Ammon's horn (tissue), 1 donor: ENCODE measurements around the gene KRT36.

ENCODE experiments used
- DNase-seq: peaks from one replicate; pipeline ENCODE4 v3.0.0-alpha.2; 2016; ENCODE audit warnings: low spot score

Gene KRT36

GRCh38 chr17:41521574-41522261 is 32.0 kb upstream of the KRT36 start:
- DNase-seq: no peak

DNA sequence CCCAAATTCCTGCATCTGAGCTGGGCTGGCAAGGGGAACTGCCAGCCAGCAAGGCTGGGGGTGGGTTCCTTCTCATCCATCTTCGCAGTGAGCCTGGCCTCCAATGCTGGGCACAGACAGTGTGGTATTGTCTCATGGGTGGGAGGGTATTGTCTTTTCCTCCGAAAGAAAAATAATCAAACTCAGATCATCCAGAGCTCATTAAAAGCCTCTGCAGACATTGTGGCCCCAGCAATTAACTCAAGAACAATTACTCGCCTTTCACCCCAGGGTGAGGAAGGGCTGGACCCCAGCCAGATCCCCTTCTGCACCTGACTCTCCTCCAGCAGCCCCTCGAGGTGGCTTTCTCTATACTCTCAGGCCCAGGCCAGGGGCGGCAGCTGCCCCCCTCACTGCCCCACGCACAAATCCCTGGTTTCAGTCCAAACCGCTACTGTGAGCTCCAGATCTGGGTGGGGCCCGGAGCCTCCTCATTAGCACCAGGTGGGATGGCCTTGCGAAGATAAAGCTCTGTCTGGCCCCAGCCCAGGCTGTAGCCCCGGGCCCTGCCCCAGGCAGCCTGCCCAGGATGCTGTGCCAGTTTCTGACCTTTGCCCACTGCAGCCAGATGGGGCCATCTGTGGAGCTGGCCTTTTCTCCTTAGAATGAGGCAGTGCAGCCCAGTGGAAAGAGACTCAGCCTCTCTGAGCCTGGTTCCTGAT is 31.3 kb upstream of the KRT36 start:
- DNase-seq: no peak

DNA sequence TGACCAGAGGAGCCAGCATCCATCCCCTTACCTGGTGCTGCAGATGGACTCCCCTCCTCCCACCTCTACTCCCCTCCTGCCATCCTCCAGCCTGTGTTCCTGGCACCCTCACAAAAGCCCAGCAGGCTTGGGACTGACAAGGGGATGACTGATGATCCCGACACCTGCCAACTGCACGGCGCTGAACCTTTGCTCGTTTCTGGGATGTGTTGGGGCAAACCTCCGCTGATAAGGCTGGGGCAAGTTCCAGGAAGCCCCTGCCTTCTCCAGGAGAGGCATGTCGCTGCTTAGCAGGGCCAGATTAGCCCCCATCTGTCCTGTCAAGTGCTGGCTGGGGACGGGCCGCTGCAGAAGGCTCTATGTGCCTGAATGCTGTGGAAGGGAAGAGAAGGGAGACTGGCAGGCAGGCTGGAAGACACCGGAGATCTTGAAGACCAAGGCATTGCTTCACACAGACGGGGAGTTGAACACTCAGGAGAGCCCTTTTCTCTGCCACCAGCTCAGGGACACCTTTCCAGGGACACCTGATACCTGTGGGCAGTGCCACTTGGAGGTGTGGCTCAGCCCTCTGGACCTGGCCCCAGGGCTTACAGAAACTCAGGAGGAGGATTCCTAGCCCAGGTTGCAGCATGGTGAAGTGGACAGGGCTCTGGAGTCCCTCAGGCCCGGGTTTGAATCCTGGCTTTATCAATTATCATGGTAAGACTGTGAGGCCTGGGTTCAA is 30.0 kb upstream of the KRT36 start:
- no peak for DNase-seq

DNA sequence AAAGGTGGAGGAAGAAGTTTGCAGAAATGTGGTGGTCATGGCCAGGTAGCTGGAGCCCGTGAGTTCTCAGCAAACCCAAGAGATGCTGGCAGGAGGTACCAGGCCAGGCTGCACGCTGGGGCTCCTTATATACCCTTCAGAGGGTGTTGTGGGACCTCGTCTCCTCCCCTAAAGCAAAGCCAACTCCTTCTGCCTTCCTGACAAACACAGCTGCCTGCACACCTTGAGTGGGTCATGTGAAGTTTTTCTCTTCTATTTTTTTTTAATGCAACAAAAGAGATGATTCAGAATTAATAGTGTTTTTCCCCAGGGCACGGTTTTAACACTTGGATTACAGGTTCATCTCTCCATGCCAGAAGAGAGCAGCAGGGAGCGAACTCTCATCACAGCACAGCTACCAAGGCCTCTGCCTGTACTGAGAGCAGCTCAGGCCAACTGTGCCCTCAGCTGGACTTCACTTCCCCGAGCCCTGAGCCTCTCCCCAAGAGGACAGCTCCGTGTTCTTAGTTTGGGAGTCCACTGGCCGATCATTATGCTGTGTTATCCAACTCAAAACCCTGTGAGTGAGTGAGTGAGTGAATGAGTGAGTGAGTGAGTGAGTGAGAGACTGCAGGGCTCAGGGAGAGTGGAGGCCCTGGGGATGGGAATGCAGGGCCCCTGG is 29.2 kb upstream of the KRT36 start, which contains the start of gene KRT15:
TSS of gene KRT15 (minus strand) at position 102 of the 661 bp plus-strand sequence. CDS start at position 39, 63 bp downstream.
- DNase-seq: no peak

DNA sequence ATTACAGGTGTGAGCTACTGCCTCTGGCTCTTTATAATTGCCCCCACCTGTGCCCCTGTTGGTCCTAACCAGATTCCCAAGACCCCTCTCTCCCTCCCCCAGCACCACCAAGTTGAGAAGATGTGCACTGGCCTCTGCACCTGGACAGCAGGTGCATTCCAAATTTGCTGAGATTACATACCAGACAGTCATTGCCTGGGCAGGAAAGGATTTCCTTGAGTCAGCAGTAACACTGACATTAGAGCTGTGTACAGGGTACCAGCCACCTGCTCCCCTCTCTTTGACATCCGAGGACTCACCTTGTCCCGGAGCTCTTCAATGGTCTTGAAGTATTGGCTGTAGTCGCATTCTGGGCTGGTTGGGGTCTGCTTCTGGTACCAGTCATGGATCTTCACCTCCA is 28.3 kb upstream of the KRT36 start:
- DNase-seq: no peak

DNA sequence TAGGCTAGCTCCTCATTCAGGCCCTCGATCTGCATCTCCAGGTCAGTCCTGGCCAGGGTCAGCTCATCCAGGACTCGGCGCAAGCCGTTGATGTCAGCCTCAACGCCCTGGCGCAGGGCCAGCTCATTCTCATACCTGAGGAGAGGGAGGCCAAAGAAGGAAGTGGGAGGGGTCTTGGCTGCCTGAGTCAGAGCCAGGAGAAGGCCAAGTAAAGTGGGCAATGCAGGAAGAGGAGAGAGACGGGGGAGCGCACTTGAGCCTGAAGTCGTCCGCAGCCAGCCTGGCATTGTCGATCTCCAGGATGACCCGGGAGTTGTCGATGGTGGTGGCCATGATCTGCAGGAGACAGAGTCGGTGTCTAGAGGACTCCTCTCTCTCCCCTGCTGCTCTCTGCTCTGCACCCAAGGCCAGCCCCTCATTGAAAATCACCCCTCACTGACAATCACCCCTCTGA is 27.1 kb upstream of the KRT36 start:
- DNase-seq: no peak

DNA sequence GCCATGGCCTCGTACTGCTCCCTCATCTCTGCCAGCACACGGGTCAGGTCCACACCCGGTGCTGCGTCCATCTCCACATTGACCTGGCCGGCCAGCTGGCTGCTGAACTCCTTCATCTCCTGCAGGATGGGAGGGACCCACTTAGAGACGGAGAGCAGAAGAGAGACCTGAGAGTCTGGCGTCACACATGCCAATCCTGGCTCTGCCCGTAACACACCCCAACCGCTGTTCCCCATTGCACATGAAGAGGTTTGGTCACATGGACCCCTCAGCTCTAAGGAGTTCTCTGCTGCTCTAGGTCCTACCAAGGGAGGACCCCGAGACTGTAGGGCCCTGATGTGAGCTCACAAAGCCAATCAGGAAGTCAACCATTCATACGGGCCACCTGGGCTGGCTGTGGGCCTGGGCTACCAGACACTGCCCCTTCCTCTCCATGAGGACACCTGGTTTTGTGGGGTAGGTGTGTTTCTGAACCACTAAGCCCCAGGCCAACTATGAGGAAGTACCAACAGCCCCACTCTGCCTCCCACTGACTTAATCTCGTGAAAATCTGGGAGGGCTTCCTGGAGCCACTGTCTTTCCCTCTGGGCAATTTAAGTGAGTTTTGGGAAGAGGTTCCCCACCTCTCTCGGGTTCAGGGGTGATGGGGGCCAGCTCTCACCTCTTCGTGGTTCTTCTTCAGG is 26.6 kb upstream of the KRT36 start:
- no peak for DNase-seq

- no peak for DNase-seq
Measured at GRCh38 chr17:41513168-41513547, 23.4 kb upstream of the KRT36 start.

GRCh38 chr17:41512546-41513167 is 22.9 kb upstream of the KRT36 start:
- no peak for DNase-seq

- DNase-seq: no peak
Measured at GRCh38 chr17:41511716-41512115, 22.0 kb upstream of the KRT36 start.

- no peak for DNase-seq
Measured at GRCh38 chr17:41511116-41511515, 21.4 kb upstream of the KRT36 start.

GRCh38 chr17:41510251-41511065 is 20.7 kb upstream of the KRT36 start:
- no peak for DNase-seq

DNA sequence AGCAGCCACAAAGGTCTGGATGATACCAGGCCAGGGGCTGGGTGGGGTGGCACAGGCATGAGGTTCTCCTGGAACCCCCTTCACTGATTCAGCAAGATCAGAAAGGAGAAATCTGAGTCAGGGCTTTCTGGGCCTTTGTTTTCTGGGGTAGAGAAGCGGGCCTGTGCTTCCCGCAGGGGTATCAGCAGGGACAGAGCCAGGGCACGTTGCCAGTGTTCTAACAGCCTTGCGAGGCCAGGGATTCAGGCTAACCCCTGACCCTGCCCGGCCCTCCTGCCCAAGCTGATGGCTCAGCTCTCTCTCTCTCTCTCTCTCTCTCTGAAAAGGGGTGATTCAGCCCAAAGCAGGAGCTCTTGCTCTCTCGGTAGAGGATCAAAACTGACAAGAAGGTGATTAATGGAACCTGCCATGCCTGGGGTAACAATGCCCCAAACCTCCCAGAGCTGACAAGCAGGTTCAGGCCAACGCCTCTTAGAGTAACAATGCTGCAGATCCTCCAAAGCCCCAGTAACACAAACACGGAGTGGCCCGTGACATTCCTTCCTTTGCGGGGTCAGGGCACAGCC is 17.7 kb upstream of the KRT36 start:
- DNase-seq: no peak

DNA sequence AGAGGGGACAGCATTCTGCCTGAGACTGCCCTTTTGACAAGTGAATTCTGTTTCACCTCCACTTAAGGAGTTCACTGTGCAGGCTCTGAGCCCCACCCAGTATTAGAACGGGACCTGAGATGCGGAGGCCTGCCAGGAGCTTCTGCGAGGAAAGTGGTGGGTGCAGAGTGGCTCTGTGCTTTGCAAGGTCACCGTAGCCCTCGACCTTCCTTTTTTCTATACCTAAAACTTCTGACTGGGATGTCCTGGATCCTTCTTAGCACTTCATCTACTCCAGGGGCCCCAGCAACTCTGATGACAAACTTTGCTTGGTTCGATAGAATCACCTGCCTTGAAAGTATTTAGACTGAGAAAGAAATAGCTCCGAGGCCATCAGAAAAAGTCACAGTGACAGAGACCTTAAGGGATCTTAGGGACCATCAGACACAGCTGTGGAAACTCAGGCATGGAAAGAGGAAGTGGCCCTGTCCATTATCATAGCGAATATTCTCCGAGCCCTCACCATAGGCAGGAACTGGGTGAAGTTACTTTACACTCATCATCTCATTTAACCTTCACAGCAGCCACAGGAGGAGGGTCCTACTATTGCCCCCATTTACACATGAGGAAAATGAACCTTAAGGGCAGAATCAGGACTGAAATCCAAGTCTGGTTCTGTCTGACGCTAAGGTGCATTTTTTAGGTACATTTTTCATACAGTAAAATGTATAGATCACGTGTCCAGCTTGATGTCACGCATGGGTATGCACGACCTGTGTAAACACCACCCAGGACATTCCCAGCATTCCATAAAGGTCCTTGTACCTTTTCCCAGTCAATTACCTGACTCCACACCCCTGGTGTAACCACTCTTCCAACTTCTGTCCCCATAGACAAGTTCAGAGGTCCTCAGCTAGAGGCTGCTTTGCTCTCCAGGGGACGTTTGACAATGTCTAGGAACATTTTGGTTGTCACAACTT is 16.4 kb upstream of the KRT36 start:
- no peak for DNase-seq

DNA sequence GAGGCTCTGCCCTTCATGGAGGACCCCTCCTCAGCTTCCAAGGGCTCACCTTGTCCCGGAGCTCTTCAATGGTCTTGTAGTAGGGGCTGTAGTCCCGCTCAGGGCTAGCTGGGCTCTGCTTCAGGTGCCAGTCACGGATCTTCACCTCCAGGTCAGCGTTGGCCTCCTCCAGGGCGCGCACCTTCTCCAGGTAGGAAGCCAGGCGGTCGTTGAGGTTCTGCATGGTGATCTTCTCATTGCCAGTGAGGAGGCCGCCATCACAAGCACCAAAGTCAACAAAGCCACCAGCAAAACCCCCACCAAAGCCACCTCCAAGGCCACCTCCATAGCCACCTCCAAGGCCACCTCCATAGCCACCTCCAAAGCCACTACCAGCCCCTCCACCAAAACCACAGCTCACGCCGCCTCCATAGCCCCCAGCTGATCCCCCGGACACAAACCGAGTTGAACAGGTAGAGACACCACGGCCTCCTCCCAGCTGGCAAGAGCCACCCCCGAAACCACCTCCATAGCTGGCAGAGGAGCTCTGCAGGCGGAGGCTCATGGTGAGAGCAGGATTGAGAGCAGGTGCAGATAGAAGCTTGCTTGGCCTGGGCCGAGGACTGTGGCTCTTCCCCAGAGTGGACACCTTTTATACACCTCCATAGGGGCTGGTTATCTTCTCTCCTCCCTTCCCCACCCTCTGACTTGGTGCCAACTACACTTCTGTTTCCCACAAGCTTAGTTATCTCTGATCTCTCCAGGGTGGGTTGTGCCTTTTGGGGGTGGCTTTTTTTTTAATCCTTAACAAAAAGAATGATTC is 15.5 kb upstream of the KRT36 start, which contains the start of gene KRT13:
TSS of gene KRT13 (minus strand) at position 606 of the 802 bp plus-strand sequence. CDS start at position 544, 62 bp downstream.
- DNase-seq: no peak

GRCh38 chr17:41504246-41504977 is 14.7 kb upstream of the KRT36 start:
- DNase-seq: no peak

DNA sequence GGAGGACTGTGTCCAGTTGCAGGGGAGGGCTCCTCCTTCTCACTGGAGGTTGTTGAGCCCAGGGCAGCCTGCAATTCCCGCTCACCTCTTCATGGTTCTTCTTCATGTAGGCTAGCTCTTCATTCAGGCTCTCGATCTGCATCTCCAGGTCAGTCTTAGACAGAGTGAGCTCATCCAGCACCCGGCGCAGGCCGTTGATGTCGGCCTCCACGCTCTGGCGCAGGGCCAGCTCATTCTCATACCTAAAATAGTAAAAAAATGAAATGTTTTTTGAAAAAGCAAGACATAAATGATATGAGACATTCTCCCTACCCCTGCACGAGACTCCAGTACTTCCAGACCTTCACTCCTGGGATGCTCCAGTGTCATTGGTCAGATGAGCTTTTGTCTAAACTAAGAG is 13.5 kb upstream of the KRT36 start:
- DNase-seq: no peak
